Activated CD8-positive, alpha-beta memory T cell treated with anti-CD3 and anti-CD28 coated beads, Interleukin-2, amount 50 U/mL, for 48 hours (primary cell): ENCODE data around the gene RPL3.

Source experiments
- DNase-seq: peaks from one replicate; pipeline ENCODE4 v3.0.0-alpha.2; 2020

Gene RPL3

DNA sequence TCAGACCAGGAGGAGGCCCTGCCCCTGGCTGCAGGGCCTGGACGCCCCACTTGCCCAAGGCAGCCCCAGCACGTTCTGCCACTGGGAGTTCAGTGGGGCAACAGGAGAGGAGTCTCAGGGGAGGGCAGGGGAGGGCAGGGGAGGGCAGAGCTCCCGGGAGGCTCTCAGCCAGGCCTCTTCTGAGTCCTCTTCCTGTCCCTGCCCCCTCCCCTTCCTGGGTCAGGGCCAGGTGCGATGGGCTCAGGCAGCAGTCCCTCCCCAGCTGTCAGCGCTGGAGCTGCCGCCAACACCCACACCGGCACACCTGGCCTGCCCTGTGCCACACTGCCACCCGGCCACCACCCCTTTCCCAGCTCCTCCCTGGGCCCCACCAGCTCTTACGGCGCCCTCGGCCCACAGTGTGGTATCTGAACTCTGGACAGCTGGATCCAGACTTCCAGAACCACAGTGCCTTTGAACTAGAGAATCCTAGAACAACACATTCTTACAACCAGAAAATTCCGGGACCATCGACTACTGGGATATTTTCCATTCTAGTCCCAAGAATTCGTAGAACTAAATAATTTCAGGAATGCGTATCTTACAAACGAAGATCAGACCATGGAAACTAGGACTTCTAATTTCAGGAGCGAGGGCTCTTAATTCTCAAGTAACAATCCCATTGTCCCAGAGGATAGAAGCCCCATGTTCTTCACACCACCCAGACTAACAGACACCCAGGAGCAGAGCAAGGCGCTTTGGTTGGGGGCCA lies 21.8 kb downstream of the RPL3 start:
- no peak for DNase-seq

- no peak for DNase-seq
These were observed 22.4 kb downstream of the RPL3 start for GRCh38 chr22:39296981-39297489.

- no peak for DNase-seq
These were observed 22.9 kb downstream of the RPL3 start for GRCh38 chr22:39296535-39296934.

DNA sequence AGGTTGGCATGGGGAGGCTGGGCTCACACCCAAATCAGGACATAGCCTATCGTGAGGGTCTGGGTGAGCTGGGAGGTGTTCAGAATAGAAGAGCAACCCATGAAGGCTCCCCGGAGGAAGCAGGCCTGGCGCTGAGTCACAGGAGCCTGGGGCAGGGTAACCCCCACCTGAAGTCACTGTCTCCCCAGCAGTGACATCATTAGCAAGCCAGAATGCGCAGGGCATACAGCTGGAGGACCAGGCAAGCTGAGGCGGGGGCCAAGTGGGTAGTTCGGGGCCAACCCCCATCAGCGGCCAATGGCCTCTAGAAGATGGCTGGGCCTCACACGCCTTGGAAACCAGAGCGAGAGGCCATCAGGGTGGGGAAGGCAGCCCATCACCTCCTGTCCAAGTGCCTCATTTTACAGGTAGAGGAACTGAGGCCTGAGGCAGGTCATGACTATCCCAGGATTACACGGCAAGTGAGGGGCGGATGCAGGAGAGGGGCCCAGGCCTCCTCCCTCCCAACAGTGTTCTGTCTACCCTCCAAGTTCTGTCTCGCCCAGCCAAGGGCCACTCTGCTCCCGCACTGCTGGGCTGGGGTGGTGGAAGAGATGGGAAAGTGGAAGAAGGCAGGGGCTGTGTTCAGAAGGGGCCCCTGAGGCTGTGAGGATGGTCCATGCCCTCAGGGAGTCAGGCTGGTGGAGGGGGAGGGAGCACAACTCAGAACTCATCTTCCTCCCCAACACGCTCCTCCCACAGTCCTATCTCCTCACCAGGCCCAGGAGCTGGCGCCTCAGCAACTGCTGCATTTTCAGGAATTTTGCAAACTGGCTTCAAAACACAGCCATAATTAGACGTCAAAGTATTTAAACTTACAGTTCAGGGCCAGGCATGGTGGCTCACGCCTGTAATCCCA lies 24.6 kb downstream of the RPL3 start:
- DNase-seq, result no peak

DNA sequence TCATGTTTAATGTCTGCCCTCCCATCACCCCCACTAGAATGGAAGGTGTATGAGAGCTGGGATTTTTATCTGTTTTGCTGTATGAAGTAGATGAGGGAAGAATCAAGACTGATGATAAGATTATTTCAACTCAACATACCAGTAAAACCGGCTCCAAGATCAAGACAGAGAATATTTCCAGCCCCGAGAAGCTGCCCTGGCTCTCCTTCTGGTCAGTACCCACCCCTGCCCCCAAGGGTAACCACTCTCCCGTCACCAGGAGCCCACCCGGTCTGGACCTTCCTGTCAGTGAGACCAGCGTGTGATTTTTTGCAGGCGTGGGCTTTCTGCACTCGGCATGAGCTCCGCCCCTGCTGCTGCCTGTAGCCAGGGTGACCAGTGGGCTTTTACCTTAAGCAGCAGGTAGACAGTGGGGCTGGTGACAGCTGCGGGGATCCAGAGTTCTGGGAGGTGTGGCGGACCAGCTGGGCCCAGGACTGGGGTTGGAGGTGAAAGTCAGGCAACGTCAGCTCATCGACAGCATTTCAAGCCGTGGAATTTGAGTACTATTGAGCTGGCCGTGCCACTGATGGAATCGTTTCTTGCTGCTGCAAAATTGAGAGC lies 25.6 kb downstream of the RPL3 start:
- no peak for DNase-seq

DNA sequence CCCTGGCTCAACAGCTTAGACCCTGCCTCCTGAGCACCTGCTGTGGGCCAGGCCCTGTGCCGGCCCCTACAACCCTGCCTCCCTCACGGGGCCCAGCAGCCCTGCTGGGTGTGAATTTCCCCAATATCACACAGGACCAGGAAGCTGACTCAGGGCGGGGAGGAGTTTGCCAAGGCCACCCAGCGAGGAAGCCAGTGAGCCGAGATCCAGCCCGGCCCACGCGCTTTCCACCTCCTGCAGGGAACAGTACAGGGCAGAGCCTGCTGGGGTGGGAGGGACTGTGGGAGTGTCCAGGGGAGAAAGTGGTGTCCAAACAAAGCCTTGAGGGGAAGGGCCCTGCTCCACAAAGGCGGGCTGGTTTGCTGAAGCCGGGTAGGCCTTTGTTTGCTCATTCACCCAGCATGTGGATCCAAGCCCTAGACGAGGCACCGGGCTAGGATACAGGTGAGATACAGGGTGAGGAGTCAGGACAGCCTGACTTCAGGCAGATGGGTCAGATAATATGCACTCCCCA lies 26.8 kb downstream of the RPL3 start:
- no peak for DNase-seq

GRCh38 chr22:39292031-39292462 lies 27.4 kb downstream of the RPL3 start:
- no peak for DNase-seq

- DNase-seq, result no peak
These were observed 27.9 kb downstream of the RPL3 start for GRCh38 chr22:39291523-39291922.

GRCh38 chr22:39290724-39291161 lies 28.7 kb downstream of the RPL3 start:
- DNase-seq, result no peak

DNA sequence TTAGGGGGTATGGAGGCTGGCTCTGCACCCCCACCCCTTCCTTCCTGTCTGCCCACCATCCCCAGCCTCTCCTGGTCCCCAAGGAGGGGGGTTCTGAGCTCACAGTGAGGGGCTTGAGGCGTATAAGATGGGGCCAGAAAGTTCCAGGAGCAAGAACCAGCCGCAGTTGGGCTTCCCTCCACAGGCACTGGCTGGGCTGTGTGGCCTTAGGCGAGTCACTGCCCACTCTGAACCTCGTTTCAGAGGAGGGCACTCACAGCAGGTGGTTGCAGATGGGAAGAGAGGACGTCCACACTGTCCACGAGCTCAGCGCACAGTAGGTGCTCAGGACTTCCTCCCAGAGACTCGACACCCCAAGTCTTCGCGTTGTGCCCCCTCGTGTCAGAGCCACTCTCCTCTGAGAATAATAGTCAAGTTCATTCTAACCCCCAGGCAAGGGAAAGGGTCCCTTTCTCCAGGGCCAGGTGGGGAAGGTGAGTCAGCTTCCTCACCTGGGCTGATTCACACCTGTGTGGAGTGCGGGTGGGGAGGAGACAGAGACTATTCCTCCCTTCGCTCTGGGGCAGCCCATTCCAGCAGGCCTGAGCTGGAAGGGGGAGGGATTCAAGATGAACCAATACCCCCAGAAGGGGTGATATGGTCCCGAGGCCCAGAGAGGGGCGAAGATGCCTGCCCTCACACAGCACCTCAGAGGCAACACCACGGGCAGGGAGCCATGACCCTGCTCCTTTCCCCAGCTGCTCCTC lies 29.3 kb downstream of the RPL3 start:
- DNase-seq, result no peak

GRCh38 chr22:39289533-39289932 lies 29.9 kb downstream of the RPL3 start:
- DNase-seq, result no peak

- no peak for DNase-seq
These were observed 31.1 kb downstream of the RPL3 start for GRCh38 chr22:39288135-39288898.

DNA sequence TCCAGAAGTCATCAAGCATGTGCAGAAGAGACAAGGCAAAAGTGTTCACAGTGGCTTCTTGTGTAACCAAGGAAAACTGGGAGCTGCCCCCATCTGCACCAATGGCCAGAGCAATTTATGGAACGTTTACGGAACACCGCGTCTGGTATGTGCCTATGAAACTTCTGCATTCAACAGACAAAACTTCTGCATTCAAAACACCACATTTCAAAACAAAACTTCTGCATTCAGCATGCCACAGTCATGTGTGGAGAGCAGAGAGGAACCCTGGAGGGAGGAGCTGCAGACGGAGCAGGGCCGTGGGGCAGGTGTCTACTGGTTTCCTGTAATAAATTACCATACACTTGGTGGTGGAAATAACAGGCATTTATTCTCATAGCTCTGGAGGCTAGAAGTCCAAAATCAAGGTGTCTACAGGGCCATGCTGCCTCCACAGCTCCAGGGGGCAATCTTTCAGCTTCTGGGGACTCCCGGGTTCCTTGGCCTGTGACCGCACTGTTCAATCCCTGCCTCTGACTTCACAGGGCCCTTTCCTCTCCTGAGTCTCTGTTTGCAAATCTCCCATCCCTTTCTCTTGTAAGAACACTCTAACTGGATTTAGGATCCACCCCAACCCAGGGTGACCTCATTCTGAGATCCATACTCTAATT lies 32.2 kb downstream of the RPL3 start:
- DNase-seq, result no peak

GRCh38 chr22:39284983-39285382 lies 34.4 kb downstream of the RPL3 start:
- DNase-seq, result no peak

DNA sequence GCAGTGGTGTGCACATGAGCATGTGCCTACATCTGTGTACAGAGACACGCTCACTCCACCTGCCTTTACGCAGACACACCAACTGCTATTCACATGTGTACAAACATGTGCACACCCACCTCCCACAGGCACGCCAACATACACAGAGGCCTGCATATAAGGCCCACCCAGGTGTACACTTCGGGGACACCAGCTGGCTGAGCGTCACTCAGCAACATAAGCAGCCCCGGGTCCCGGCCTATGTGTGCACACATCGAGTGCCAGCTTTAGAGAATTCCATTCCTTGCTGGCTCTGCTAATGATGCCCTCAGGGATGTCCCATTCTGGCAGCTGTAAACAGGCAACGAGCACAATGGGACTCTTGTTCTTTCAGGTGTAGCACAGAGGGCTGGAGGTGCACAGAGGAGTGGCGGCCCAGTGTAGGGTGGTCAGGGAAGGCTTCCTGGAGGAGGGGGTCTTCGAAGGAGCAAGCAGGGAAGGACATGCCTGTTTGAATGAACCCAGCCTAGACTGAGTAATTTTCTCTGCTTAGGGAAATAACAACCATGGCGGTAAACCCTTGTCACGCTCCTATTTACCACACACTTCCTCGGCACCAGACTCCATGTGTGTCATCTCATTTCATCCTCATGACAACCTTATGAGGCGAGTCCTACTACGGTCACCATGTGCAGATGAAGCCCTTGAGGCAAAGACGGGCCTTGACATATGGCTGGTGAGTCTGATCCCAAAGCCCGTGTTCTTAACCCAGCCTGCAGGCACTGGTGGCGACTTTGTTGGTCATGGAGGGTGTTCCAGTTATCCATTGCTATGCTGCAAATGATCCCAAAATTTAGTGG lies 35.1 kb downstream of the RPL3 start:
- DNase-seq, result no peak

DNA sequence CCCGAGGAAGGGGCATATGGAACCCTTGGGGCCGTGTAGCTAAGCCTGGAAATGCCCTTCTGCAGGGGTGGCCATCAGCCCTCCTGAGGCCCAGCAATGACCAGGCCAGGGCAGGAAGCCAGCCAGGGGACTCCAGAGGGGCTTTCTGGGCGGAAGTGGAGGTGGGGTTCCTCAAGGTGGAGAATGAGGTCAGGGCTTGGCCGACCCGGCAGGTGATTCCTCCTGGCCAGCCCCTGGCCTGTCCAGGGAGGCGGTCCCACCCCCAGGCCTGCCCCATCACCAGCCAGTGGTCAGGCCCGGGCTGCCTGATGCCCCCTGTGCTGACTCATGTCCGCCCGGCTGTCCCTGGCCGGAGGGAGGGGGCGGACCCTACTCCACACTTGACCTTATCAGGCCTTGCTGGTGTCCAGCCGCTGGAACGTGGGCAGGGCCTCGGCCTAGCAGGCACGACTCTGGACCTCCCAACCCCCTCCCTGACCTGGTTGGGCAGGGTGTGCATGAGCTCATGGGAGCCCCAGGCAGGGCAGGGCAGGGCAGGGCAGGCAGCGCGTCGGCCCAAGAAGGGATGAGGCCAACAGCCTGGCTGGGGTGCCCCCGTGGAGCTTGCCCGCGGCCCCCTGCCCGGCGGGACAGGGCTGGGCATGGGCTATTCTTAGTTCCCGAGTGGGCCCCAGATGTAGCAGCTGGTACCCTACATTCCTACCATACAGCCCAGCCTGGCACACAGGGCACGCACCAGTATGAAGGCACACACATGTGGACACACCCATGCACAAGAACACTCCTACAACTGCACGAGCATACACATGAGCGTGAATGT lies 35.9 kb downstream of the RPL3 start:
- no peak for DNase-seq

- DNase-seq, result no peak
These were observed 36.6 kb downstream of the RPL3 start for GRCh38 chr22:39282645-39283321.

DNA sequence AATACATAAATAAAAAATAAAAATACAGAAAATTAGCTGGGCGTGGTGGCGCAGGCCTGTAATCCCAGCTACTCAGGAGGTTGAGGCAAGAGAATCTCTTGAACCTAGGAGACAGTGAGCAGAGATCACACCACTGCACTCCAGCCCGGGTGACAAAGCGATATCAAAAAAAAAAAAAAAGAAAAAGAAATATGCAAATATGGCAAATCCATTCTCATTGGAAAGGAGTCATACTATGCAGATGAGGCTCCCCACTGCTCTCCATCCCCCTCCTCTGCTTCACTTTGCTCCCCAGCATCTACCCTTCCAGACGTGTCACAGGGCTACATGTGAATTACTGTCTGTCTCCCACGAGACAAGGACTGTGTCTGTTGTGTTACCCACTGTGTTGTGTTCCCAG lies 38.3 kb downstream of the RPL3 start:
- no peak for DNase-seq

GRCh38 chr22:39280250-39280649 lies 39.2 kb downstream of the RPL3 start:
- DNase-seq, result no peak
